ENCODE results near the gene CHST7. TPM values are rescaled to one million over a fixed set of nuclear protein-coding genes. Genes with fewer than 3 reads are reported as not detected.
A peak's percentile ranks its signal among the peaks of the same experiment; 100 is the strongest.

Gene CHST7
- total RNA-seq, 6 experiments from 2014 or later = 4.8 to 7.1 (median 5.7) TPM

DNA sequence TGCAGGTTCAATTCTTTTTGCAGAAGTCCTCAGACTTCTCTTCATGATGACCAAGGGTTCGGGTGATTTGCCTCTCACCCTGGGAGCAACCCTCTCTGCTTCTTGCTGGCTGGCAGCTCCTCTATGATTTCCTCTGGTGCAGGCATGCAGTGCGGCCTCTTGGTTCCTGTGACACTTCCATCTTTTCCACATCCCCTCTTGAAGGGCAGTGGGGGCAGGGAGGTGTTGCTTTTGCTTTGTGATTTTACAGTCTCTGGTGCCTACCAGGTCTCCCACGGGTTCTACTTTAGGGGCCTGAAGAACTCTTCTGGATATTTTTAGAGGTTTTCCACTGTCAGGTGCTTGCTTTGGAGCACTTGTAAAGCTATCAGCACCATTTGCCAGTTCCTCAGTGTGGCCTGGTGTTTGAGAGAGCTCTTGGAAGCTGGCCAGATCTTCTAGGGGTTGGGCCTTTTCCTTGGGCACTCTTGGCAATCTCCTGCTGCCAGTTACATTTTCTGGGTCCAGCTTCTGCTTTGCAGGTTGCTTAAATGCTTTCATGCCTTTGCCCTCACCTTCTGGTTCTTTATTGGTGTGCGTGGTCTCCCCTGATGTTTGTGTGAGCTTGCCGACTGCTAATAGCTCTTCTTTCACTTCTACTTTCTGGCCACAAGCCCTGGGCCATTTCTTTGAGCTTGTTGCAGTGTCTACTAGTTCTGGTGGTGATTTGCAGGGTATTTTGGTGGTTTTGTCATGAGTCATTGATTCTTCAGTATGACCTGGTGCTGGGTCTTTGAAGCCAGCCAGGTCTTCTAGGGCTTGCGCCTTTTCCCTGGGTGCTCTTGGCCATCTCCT lies 11.5 kb upstream of the CHST7 start:
- ATAC-seq (no peak), DNase-seq (no peak)
- no peak overlapping the region for H3K27ac ChIP-seq
- no peaks in the 10 kb centered on the region for H3K9me3 ChIP-seq
- H3K36me3 ChIP-seq = no peaks in the 10 kb centered on the region
- intact Hi-C loops (cut with DNase I) = no loop called here
- H3K4me1 ChIP-seq = no peaks in the 10 kb centered on the region
- H3K27me3 ChIP-seq = no peaks in the 10 kb centered on the region
- no peak for TF ChIP-seq POLR2A (IDR thresholded peaks at IDR 0.05)
- TF ChIP-seq, protein P1, sequence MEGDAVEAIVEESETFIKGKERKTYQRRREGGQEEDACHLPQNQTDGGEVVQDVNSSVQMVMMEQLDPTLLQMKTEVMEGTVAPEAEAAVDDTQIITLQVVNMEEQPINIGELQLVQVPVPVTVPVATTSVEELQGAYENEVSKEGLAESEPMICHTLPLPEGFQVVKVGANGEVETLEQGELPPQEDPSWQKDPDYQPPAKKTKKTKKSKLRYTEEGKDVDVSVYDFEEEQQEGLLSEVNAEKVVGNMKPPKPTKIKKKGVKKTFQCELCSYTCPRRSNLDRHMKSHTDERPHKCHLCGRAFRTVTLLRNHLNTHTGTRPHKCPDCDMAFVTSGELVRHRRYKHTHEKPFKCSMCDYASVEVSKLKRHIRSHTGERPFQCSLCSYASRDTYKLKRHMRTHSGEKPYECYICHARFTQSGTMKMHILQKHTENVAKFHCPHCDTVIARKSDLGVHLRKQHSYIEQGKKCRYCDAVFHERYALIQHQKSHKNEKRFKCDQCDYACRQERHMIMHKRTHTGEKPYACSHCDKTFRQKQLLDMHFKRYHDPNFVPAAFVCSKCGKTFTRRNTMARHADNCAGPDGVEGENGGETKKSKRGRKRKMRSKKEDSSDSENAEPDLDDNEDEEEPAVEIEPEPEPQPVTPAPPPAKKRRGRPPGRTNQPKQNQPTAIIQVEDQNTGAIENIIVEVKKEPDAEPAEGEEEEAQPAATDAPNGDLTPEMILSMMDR (IDR thresholded peaks at IDR 0.05) = no peak
- 51% methylated on average over 5 of the region's 6 CpGs for WGBS (ENCODE audit: insufficient coverage, low coverage, low lambda C conversion rate, missing lambda C conversion rate)
- no peak overlapping the region for H3K4me3 ChIP-seq

DNA sequence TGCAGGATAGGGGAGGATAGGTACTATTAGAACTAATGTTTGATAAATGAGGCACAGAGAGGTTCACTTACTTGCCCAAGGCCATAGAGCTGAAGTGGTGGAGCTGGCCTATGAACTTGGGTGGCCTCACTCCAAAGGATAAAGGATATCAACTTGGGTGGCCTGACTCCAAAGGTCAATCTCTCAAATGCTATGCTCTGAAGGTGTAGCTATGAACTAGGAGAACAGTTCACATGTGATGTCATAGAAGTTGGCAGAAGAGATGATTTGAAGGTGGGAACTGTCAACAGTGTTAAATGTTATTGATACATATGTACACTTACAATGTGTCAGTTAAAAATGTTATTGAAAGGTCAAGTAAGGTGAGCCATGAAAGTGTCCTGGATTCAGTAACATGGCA lies 6.2 kb upstream of the CHST7 start:
- Histone ChIP-seq H3K4me1 (no peaks in the 10 kb centered on the region), H3K9me3 (no peaks in the 10 kb centered on the region), H3K27ac (no peak overlapping the region), H3K36me3 (no peaks in the 10 kb centered on the region), H3K27me3 (no peaks in the 10 kb centered on the region), H3K4me3 (no peak overlapping the region)
- TF ChIP-seq, protein P1 (IDR thresholded peaks at IDR 0.05) = no peak
- TF ChIP-seq POLR2A (IDR thresholded peaks at IDR 0.05) = no peak
- peak in 1 of 4 donors; percentile 58 for ATAC-seq
- intact Hi-C loops (cut with DNase I) = no loop called here
- DNase-seq = no peak

DNA sequence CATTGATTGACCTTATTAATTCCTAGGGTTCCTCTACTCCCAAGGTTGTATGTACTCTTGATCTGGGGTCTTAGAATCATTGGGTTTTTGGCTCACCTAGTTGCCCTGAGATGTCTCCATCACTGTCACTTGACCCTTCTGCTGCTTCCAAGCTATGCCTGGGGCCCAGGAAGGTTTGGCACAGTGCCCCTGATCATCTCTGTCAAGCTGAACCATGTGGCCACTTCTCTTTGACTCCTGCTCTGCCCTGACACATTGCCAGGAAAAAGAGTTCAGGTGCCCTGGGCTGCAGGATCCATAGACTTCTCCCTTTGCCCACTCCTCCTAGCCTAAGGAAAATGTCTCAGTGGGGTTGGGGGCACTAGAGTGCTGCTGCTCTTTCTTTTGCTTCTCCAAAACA lies 3.9 kb upstream of the CHST7 start:
- Histone ChIP-seq H3K27me3 (no peaks in the 10 kb centered on the region), H3K9me3 (no peaks in the 10 kb centered on the region), H3K36me3 (no peaks in the 10 kb centered on the region), H3K4me1 (no peaks in the 10 kb centered on the region), H3K27ac (no peak overlapping the region), H3K4me3 (no peak overlapping the region)
- ATAC-seq (peak in 1 of 4 donors; percentile 21), DNase-seq (peak in 1 of 3 donors; percentile 42)
- TF ChIP-seq POLR2A (IDR thresholded peaks at IDR 0.05) = no peak
- TF ChIP-seq, protein P1 (IDR thresholded peaks at IDR 0.05) = no peak
- intact Hi-C loops (cut with DNase I) = no loop called here

DNA sequence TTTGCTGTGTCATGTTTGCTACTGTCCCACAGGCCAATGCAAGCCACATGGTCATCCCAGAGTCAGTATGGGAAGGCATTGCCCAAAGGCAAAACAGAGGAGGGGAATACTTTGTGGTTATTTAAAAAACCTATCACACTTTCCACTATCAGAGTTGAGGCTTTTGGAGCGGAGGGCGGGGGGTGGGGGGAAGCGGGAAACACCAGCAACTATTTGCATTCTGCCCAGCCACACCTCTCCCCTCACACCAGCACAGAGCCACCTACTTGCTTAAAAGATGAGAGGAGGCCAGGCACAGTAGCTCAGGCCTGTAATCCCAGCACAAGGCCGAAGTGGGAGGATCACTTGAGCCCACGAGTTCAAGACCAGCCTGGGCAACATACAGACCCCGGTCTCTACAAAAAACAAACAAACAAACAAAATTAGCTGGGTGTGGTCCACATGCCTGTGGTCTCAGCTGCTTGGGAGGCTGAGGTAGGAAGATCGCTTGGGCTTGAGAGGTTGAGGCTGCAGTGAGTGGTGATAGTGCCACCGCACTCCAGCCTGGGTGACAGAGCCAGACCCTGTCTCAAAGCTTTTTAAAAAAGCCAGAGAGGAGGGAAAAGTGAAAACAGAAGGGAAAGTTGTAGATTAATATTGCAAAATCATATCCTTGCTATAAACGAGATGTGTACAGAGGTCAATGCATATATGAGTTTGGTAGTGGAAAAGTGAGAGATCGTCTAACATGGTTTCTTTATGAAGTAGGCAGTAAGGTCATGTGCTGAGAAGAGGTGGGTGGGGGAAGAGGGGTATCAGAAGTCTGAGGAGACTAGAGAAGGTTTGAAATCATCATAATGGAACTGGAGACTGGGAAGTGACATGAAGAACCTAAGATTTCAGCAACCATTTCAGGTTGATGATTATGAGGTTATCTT lies 1.9 kb upstream of the CHST7 start:
- WGBS (ENCODE audit: insufficient coverage, low coverage, low lambda C conversion rate, missing lambda C conversion rate) = 70% methylated on average over 9 of the region's 10 CpGs
- DNase-seq (no peak), ATAC-seq (no peak)
- Histone ChIP-seq H3K27ac (no peak overlapping the region), H3K4me3 (no peak overlapping the region), H3K9me3 (no peaks in the 10 kb centered on the region), H3K27me3 (no peaks in the 10 kb centered on the region), H3K36me3 (no peaks in the 10 kb centered on the region), H3K4me1 (peaks cover 0 to 3% (median 0%) of the 10 kb centered on the region in 4 donors)
- intact Hi-C loops (cut with DNase I) = no loop called here
- TF ChIP-seq, protein P1 (IDR thresholded peaks at IDR 0.05) = no peak
- TF ChIP-seq POLR2A (IDR thresholded peaks at IDR 0.05) = no peak
